HG03108 (cell line): Measurements from ENCODE around the gene MT1G.
"Not testable (repeated sequence)": the region's sequence is repeated elsewhere in the genome, so short reads cannot be mapped to it uniquely, and the experiment has no call there.

ENCODE experiments used
- ATAC-seq: cut with Tn5 transposase; IDR thresholded peaks from one replicate; pipeline ENCODE4 v1.9.1; 2021; ENCODE audit warnings: moderate library complexity; ENCODE audit not compliant: unreplicated experiment

MT1G gene

GRCh38 chr16:56684926-56685590, 17.2 kb upstream of the MT1G start:
- ATAC-seq: no peak

- no peak for ATAC-seq
These were observed 16.5 kb upstream of the MT1G start for GRCh38 chr16:56684256-56684925.

GRCh38 chr16:56683424-56684172, 15.7 kb upstream of the MT1G start:
- no peak for ATAC-seq

- no peak for ATAC-seq
These were observed 15.0 kb upstream of the MT1G start for GRCh38 chr16:56682703-56683397.

- peak; percentile 98 for ATAC-seq
These were observed 14.3 kb upstream of the MT1G start, which contains the start of gene MT1X for GRCh38 chr16:56681939-56682702. Gene MT1X, plus strand, starts transcription at chr16:56682470. Its CDS starts 71 bp downstream, at chr16:56682541.

GRCh38 chr16:56679818-56680217, 12.0 kb upstream of the MT1G start:
- ATAC-seq: no peak

GRCh38 chr16:56679078-56679730, 11.3 kb upstream of the MT1G start:
- no peak for ATAC-seq

- ATAC-seq: no peak
These were observed 9.6 kb upstream of the MT1G start for GRCh38 chr16:56677474-56677873.

- ATAC-seq: no peak
These were observed 7.9 kb upstream of the MT1G start for GRCh38 chr16:56675685-56676210.

GRCh38 chr16:56674570-56674969, 6.7 kb upstream of the MT1G start:
- ATAC-seq: not testable (repeated sequence)

- no peak for ATAC-seq
These were observed 6.1 kb upstream of the MT1G start for GRCh38 chr16:56673921-56674320.

- ATAC-seq: no peak
These were observed 5.1 kb upstream of the MT1G start for GRCh38 chr16:56672761-56673536.

GRCh38 chr16:56672171-56672570, 4.3 kb upstream of the MT1G start:
- ATAC-seq: not testable (repeated sequence)

GRCh38 chr16:56671691-56672090, 3.8 kb upstream of the MT1G start:
- not testable (repeated sequence) for ATAC-seq

GRCh38 chr16:56670620-56670934, 2.7 kb upstream of the MT1G start:
- ATAC-seq: no peak

- ATAC-seq: no peak
These were observed 2.2 kb upstream of the MT1G start for GRCh38 chr16:56669840-56670619.

- no peak for ATAC-seq
These were observed 1.4 kb upstream of the MT1G start, which contains the start of gene MT1H for GRCh38 chr16:56669005-56669839. Gene MT1H, plus strand, starts transcription at chr16:56669814. Its CDS starts 71 bp downstream, at chr16:56669885.
